BE2C (cell line): ENCODE results near the gene ZNF75A. TPM values are rescaled to one million over a fixed set of nuclear protein-coding genes. Genes with fewer than 3 reads are reported as not detected.

Source experiments
- DNase-seq: peaks from one replicate; pipeline ENCODE4 v3.0.0-alpha.2; 2020
- H3K27me3 ChIP-seq: fragments of 250-450 bp; sonication (Bioruptor Pico); 2 replicates; pipeline ENCODE4 v1.5.1; 2020; ENCODE audit warnings: mild to moderate bottlenecking
- H3K36me3 ChIP-seq: fragments of 250-450 bp; sonication (Bioruptor Pico); 2 replicates; pipeline ENCODE4 v1.5.1; 2020; ENCODE audit warnings: mild to moderate bottlenecking
- H3K4me1 ChIP-seq: fragments of 250-450 bp; sonication (Bioruptor Pico); 2 replicates; pipeline ENCODE4 v1.5.1; 2020
- H3K4me3 ChIP-seq: 2 replicates; pipeline ENCODE4 v1.5.1; 2011; ENCODE audit warnings: low read depth, low read length
- H3K9me3 ChIP-seq: fragments of 250-450 bp; sonication (Bioruptor Pico); 2 replicates; pipeline ENCODE4 v1.5.1; 2020
- CTCF ChIP-seq: IDR thresholded peaks from 2 replicates; pipeline ENCODE4 v1.5.1; 2012; ENCODE audit warnings: mild to moderate bottlenecking, low read depth, low read length
- polyA plus RNA-seq: library from polyadenylated mRNA; unstranded; fragments of >200 nt; gene quantifications from one replicate; pipeline ENCODE4 v1.2.1, GENCODE V29; 2012; ENCODE audit warnings: low read depth, missing spikeins; ENCODE audit not compliant: insufficient read length, insufficient read depth

The ZNF75A gene
- 57.5 TPM for polyA plus RNA-seq

GRCh38 chr16:3305109-3306068, at the start of gene ZNF75A, which contains the start of gene TIGD7:
Gene ZNF75A, plus strand, starts transcription at chr16:3305497. Its CDS starts 2,932 bp downstream, at chr16:3308429.
Gene TIGD7, minus strand, starts transcription at chr16:3305430. Its CDS starts 4,816 bp downstream, at chr16:3300614.
- Histone ChIP-seq H3K36me3 (peaks cover 40% of the 10 kb centered on the region), H3K9me3 (peaks cover 7% of the 10 kb centered on the region), H3K4me1 (no peaks in the 10 kb centered on the region), H3K27me3 (no peaks in the 10 kb centered on the region), H3K4me3 (peak within 1 kb of the TSS; percentile 77)
- peak; percentile 92 for DNase-seq
- TF ChIP-seq CTCF, result no peak

- no peak for DNase-seq
- TF ChIP-seq CTCF, result no peak
- H3K27me3 ChIP-seq, result peaks cover 46% of the 10 kb centered on the region
- no peaks in the 10 kb centered on the region; the same call in 1 of the 2 replicates for H3K9me3 ChIP-seq
- no peaks in the 10 kb centered on the region for H3K36me3 ChIP-seq
- H3K4me1 ChIP-seq, result no peaks in the 10 kb centered on the region
- H3K4me3 ChIP-seq, result no peak within 1 kb of the TSS
Observed at GRCh38 chr16:3256146-3256865, 49.0 kb upstream of the ZNF75A start, which contains the start of gene MEFV. Gene MEFV, minus strand, starts transcription at chr16:3256633. Its CDS starts 46 bp downstream, at chr16:3256587.

GRCh38 chr16:3256866-3257465, 48.3 kb upstream of the ZNF75A start:
- H3K9me3 ChIP-seq, result no peaks in the 10 kb centered on the region; the same call in 1 of the 2 replicates
- H3K27me3 ChIP-seq, result peaks cover 43% of the 10 kb centered on the region
- no peak for DNase-seq
- no peaks in the 10 kb centered on the region for H3K36me3 ChIP-seq
- no peak overlapping the region for H3K4me3 ChIP-seq
- no peaks in the 10 kb centered on the region for H3K4me1 ChIP-seq
- no peak for TF ChIP-seq CTCF

- TF ChIP-seq CTCF, result no peak
- Histone ChIP-seq H3K4me3 (no peak overlapping the region), H3K9me3 (no peaks in the 10 kb centered on the region; the same call in 1 of the 2 replicates), H3K27me3 (peaks cover 29% of the 10 kb centered on the region), H3K36me3 (no peaks in the 10 kb centered on the region), H3K4me1 (no peaks in the 10 kb centered on the region)
- DNase-seq, result no peak
Observed at GRCh38 chr16:3259836-3260235, 45.5 kb upstream of the ZNF75A start.

- TF ChIP-seq CTCF, result no peak
Observed at GRCh38 chr16:3262517-3262916, 42.8 kb upstream of the ZNF75A start.

More at GRCh38 chr16:3262517-3262916, 42.8 kb upstream of the ZNF75A start:
- Histone ChIP-seq H3K27me3 (peaks cover 21% of the 10 kb centered on the region), H3K4me1 (no peaks in the 10 kb centered on the region), H3K36me3 (no peaks in the 10 kb centered on the region), H3K9me3 (no peaks in the 10 kb centered on the region), H3K4me3 (no peak overlapping the region)
- no peak for DNase-seq
